Measurements from ENCODE around the gene STAT1.
"Not testable (repeated sequence)": the region's sequence is repeated elsewhere in the genome, so short reads cannot be mapped to it uniquely, and the experiment has no call there.

The STAT1 gene

DNA sequence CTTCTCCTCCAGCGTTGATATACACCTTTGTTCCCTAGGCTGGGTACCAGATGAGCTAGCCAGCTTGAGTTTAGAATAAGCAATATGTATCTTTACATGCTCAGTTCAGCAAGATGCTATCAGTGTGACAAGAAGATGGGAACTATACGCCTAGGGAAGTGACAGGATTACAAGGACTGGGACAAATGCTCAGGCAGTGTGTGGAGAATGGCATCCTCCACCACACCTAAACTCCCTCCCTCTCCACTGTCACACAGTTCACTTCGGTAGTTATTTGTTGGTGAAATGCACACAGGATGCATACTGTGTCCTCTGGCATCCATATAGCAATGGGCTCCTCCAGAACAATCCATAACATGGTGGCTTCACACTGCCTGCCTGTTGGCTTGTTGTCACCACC is 7.7 kb downstream of the STAT1 start:
- DNase-seq: no peak

DNA sequence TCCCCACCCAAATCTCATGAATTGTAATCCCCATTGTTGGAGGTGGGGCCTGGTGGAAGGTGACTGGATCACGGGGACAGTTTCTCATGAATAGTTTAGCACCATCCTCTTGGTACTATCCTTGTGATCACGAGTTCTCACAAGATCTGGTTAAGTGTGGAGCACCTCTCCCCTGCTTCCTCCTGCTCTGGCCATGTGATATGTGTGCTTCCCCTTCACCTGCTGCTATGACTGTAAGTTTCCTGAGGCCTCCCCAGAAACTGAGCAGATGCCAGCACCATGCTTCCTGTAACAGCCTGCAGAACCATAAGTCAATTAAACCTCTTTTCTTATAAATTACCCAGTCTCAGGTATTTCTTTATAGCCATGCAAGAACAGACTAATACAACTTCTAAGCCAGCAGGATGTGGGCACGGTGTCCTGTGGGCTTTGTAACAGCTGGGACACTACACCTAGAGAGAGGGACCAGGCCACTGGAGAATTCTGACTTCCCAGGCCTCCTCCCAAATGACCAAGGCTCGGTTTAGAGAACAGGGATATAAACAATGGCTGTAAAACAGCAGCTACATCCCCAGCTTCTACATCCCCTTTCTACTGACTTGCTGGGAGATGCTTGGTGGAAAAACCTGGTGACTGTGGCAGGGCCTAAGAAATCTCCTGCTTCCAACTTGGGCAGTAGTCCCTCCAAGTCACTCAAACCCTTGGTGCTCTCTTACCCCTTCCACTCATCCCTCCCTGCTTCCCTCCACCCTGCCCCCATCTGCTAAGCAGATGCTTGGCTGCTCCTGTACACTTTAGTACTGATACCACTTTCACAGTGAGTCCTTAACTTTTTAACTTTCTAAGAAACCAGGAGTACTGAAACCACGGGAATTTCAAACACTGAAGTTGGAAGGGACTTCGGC is 10.3 kb downstream of the STAT1 start:
- no peak for DNase-seq

- DNase-seq: no peak
Measured at GRCh38 chr2:191001624-191002023, 12.3 kb downstream of the STAT1 start.

DNA sequence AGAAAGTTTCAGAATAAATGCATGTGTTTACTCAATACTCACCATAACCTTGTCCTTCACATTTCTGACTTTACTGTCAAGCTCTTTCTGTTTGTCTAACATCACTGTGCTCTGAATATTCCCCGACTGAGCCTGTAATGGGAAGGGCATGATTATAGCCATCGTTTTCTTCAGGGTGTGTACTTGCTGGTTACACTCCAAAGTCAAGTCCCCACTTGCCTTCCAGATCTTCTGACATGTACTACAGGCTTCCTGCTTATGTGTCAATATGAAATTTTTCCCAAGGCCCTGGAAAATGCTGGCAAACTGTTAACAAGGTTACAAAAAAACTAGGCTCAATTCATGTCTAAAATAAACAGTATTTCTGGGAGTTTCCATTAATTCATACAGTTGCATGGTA is 12.9 kb downstream of the STAT1 start:
- DNase-seq: no peak

GRCh38 chr2:190999949-191000665 is 13.9 kb downstream of the STAT1 start:
- no peak for DNase-seq

DNA sequence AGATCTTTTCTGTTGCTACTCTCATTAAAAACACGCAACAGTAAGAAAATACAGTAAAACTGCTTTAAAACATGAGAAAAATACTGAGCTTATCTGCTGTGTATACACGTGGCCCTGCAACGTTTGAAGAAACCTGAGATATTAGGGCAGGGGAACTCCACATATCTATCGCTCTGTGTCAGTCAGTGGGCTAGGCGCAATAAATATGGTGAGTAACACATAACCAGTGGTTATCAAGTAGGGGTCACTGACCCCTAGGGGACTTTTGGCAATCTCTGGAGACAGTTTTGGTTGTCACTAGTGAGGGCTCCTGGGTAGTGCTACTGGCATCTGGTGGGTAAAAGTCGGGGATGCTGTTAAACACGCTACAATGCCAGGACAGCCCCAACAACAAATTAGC is 14.9 kb downstream of the STAT1 start:
- no peak for DNase-seq

DNA sequence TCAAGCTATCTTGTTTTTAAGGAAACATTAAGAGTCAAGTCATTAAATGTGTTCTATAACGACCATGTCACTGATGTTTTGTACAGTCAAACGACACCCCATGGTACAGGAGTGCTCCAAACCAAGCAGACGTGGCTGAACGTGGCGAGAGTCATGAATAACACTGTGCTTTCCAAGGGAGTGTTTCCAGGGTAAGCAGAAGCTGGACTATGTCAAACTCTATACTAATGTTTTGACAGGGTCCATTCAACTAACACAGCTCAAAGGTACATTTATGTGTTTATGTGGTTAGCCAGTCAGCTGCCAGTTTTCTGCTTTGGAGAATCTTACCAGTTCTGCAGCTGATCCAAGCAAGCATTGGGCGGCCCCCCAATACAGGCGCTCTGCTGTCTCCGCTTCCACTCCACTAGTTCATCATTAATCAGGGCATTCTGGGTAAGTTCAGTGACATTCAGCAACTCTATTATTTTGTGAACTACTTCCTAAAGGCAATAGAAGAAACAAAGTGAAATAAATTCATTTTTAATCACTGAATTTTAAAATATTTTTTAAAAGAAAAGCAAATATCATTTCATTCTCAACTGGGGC is 16.4 kb downstream of the STAT1 start:
- no peak for DNase-seq

- DNase-seq: no peak
Measured at GRCh38 chr2:190996947-190997346, 17.0 kb downstream of the STAT1 start.

DNA sequence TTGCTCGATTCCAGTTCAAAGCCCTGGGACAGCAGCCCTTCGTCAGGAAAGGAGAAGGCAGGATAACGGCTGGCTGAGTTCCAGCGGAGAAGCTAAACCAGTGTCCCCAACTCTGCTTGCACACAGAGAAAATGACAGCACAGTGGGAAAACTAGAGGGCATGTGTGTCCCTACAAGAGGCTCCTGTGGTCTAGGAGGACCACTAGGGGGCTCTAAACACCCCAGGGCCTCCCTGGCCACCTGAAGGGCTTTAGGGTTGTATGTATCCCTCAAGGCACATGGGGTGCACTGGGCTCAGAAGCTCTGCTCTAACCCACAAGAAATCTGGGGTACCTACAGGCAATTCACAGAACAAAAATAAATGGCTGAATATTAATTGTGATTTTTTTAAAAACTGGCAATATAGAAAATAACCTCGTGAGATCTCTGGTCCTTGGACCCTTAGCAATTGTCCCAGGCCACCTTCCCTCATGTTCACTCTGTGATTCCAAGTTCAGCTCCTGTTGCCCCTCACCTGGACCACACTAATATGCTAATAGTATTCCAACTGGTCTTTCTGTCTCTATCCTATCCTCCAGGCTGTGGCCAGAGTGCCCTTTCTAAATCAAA is 17.5 kb downstream of the STAT1 start:
- DNase-seq: peak; percentile 15

DNA sequence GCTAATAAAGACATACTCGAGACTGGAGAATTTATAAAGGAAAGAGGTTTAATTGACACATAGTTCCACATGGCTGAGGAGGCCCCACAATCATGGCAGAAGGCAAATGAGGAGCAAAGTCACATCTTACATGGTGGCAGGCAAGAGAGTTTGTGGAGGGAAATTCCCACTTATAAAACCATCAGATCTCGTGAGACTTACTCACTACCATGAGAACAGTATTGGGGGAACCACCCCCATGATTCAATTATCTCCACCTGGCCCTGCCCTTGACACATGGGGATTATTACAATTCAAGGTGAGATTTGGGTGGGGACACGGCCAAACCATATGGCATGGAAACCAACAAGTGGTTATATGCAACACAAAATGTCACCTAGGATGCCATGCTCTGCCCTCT is 18.7 kb downstream of the STAT1 start:
- not testable (repeated sequence) for DNase-seq

GRCh38 chr2:190994148-190994547 is 19.8 kb downstream of the STAT1 start:
- DNase-seq: no peak

GRCh38 chr2:190993292-190993643 is 20.7 kb downstream of the STAT1 start:
- DNase-seq: no peak

DNA sequence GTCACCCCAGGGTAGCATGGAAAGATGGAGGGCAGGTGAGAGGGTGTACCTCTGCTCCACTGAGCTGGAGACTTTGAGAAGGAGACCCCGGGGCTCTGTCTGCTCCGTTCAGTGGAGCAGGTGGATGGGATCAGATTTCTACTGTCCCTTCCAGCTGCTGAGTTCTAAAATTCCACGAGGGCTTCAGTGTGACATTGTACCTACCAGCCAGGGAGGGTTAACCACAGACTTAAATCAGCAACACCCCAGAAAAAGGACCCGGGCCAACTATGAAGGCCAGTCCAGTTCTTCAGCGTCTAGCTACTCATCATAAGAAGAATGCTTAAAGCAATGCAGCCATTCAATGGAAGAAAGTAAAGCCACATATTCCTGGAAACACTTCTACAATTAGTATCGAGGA is 23.8 kb downstream of the STAT1 start:
- DNase-seq: no peak

DNA sequence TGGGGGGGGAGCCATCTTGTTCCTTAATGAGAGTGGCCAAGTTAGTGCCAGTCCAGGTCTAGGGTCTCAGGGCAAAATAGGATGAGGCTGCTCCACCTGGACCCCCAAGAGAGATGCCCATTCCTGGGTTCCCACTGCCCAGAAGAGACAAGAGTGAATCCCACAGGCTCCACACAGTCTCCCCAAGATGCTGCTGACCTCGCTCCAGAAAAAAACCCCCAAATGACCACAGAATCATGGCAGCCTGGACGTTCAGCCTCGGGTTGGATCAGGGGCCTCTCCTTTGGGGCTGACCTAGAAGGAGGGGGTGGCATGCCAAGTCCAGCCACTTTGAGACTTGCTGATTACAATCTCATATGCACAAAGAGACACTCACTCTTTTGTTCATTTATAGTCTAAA is 25.1 kb downstream of the STAT1 start:
- no peak for DNase-seq

DNA sequence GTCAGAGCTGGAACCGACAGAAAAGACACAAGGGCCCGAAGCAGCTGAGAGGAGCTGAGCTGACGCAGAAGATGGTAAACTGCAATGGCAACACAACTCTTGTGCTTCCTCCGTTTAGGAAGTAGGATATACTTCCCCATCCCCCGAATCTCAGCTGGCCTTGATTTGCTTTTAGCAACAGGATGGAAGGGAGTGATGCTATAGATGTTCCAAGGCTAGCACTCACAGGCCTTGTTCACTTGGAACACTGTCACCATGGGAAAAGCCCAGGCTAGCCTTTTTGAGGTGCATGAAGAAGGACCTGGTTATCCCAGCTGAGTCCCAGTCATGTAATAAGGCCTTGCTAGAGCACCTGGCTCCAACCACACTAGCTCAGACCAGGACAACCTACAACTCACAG is 26.0 kb downstream of the STAT1 start:
- no peak for DNase-seq

DNA sequence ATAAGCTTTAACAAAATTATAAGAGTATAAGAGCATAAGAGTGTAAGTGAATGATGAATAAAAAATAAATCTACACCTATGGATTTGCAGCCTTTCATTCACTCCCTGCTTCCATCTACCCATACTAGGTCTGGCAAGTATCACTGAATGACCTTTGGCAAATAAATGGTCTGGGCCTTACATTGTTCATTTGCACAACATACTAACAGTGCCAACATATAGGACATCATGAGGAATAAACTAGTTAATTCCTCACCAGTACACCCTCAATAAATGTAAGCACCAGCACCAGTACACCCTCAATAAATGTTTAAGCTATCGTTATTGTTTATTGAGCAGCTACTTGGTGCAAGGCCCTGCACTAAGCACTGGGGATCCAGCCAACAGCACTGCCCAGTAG is 26.9 kb downstream of the STAT1 start:
- DNase-seq: no peak

DNA sequence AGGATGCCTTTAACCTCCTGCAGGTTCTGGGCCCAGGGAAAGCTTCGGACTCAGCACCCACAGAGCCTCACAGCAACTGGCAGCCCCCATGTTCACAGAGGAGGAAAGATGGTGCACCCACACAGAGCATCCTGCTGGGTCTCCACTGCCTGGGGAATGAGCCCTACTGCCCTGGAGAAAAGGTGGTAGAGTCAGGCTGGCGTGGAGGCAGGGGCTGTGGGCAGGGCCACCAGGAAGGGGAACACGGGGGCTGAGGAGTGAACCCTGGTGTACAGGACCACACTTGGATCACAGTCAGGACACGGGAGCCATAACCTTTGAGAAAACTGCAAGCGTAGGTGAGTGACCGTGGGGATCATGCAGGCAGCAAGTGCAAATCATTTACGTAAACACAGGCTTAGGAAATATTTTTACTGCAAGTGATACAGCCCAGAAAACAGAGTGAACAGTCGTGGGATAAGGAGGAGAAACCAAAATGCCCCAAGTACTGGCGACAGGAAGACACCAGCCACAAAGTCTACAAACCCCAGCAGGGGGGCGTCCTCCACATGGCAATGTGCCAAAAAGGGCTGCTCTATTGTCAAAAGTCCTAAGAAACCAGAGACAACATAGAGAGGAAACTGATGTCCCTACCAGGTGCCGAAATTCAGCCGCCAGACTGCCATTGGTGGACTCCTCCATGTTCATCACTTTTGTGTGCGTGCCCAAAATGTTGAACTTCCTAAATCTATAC is 27.6 kb downstream of the STAT1 start:
- no peak for DNase-seq

GRCh38 chr2:190984595-190984994 is 29.4 kb downstream of the STAT1 start:
- DNase-seq: no peak

DNA sequence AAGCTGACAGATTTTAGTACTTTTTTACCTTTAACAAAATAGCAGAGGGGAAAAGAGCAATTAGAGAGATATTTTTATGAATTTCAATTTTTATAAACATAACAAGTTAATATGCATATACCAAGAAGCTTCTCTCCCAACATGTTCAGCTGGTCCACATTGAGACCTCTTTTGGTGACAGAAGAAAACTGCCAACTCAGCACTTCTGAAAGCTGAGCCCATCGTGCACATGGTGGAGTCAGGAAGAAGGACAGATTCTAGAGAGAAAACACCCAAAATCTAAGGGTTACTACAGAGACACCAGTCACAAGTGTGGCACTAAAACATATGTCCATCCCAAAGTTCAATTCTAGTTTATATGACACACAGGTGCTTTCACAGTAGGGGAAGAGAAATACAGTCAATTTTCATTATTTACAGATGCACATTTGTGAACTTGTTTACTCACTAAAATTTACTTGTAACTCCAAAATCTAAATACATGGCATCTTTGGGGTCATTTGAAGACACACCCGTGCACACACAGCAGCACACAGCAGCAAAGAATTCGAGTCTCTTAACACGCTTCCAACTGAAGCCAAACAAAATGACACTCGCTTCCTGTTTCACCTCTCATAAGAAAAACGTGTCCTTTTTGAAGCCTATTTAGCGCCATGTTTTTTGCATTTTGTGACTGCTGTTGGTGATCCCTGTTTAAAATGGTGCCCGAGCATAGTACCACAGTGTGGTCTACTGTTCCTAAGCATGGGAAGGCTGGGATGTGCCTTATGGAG is 31.5 kb downstream of the STAT1 start:
- no peak for DNase-seq

- DNase-seq: no peak
Measured at GRCh38 chr2:190981733-190982132, 32.2 kb downstream of the STAT1 start.

DNA sequence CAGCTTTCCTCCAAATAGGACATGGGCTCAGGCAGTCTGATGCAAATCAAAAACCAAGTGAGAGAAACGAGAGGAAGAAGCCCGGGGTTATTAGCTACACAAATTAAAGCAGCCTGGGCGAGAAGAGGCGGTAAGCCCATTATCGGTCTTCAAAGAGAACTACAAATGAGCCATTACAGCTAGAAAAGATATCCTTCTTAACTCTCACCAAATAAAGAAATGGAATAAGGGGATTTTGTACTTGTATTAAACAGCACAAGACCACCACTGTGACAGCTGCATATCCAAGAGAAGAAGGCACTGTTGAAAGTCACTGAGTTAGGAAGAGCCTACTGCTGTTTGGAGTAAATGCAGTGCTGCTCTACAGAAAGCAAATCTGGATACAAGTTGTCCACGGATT is 32.6 kb downstream of the STAT1 start:
- no peak for DNase-seq

DNA sequence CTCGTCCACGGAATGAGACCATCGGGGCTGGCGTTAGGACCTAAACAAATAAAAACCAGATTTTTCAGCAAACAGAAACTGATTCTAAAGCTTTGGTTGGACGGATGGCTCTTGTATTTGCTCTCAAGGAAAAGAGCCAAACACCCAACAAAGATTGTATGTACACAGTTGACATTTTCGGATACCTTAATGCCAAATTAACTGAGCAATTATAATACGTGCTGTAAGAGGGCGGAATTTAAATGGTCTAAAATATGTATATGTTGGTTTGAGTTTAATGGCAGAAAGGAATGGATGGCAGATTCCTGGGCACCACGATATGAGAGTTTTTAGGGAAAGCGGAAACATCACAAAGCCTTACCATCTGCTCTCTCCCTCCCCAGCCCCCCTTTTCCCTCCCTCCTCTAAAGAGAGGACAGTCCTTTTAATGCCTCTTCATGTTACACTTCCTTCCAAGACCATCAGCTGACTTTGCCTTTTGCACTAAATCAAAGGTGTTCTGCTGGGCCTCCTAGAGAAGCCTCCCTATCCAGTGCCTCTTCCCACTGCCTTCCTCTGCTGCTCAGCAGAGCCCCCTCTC is 33.3 kb downstream of the STAT1 start:
- no peak for DNase-seq
